ENCODE data around the gene NBPF3. TPM values are rescaled to one million over a fixed set of nuclear protein-coding genes. Genes with fewer than 3 reads are reported as not detected.

NBPF3 gene
- 59.5 and 62.6 TPM in 2 replicates for total RNA-seq

DNA sequence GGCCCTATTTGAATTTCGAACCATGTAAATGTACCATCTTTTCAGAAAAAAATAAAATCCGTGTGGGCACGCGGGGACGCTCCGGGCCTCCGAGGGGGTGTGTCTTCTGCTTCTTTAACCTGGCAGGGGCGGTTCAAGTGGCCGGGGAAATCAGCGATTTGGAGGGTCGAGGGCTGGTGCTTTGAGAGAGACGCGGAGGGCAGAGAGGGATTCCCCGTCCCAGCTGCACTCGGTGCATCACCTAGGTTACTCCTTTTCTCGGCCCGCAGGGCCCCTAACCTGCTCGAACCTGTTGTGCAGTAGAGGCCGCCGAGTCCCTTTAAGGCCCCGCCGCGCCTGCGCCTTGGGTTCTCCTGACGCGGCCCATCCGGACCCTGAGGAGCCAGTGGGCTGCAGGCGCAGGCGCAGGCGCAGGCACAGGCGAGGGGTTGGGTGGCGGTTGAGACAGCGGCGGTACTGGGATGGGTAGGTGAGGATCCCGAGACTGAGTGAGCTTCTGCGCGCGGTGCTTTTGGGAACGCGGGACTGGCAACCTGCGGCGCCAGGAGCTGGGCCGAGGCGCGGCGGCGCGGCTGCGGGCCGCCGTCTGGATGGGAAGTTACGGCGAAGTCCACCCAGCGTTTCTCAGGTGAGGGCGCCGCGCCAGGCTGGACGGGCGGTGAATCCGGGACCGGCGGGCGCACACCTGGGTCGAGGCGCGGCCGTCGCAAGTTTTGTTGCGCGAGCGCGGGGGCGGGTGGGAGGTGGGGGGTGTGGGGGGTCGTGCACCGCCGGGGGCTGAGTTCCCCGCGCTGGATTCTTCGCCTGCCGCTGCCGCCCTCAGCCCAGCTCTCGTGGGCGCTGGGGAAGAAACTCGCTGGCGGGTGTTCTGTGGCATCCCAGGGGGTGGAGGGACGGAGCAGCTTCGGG lies at the start of gene NBPF3:
Gene NBPF3, plus strand, starts transcription at position 417 of the 909 bp plus-strand sequence. CDS start 4,950 bp downstream, outside the sequence.

DNA sequence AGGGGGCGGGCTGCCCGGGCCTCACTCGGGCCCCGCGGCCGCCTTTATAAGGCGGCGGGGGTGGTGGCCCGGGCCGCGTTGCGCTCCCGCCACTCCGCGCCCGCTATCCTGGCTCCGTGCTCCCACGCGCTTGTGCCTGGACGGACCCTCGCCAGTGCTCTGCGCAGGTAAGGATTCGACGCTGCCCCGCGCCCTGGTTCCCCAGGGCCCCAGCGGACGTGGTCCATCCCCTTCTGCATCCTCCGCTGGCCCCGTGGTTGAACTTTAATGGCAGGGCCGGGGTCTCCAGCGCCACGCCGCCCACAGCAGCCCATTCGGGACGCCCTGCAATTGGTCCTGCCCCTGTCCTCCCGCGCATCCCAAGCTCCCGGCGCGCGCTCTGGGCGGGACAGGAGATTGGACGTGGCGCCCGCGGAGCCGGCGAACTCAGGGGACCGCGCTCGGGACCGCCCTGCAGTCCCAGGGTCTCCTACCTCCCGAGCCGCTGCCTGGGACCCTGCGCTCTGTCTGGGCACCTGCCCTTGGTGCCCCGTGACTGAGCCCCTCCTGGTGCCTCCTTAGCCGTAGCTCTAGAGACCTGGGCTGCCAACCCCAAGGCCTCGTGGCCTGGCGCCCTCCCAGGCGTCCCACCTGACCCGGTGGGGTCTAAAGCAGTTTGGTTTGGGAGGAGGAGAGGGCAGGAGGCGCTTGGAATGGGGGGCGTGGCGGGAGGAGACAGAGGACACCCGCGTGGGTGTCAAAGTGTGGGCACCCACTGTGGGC lies 69.6 kb downstream of the NBPF3 start, which contains the start of gene ALPL:
Gene ALPL, plus strand, starts transcription at position 73 of the 762 bp plus-strand sequence. CDS start 44,659 bp downstream, outside the sequence.

Other genes with a start within 250 kb of the NBPF3 start
- 114 and 128 TPM in 2 replicates for gene ECE1, start 149.7 kb upstream of the NBPF3 start, total RNA-seq
- gene ALPL, start 69.3 kb downstream of the NBPF3 start, total RNA-seq: 0.29 and 6.4 TPM in 2 replicates
- not detected in 2 replicates for gene RAP1GAP, start 229.2 kb downstream of the NBPF3 start, total RNA-seq

Data from myometrial cell (primary cell).